Measurements from ENCODE around the gene JADE2. TPM values are rescaled to one million over a fixed set of nuclear protein-coding genes. Genes with fewer than 3 reads are reported as not detected.

JADE2 gene
- total RNA-seq, 1 experiment from 2014 or later, result 18.4 TPM

DNA sequence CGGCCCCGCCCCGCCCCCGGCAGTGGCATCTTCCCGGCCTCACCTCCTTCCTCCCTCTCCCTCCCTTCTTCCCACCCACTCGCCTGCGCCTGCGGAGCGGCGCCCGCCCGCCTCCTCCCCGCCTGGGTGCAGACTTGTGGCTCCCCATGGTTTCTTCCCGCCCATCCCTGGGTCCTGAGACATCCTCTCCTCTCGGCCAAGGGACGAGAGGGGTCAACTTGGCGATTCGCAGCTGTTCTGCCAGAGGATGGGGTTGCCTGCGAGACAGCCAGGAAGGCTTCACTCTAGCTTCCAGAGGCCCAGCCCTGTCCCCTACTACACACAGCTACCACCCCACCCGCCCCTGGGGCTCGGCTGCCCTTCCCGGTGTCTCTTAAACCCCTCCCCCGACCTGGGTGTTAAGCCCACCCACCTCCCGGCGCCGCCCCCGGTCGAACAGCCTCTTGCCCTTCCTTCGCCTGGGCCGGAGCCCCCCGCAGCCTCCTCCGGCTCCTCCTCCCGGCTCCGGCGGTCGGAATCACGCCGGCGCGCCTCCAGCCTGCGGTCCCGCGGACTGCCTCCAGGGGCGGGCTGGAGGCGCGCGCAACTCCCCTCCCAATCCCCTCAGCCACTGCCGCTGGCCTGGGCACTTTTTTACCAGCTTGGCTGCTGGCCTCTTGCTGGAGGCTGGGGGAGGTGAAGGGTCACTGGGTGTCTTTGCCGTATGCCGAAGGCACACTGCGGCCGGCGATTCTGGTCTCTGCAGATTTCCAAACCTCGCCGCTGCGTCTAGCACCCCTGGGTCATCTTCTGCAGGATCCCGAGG, 1.9 kb downstream of the JADE2 start:
- Histone ChIP-seq H3K4me3 (ENCODE audit: low read depth, low read length, poor library complexity, severe bottlenecking) (peak overlapping the region; percentile 84), H3K4me1 (ENCODE audit: insufficient read depth, low read length, poor library complexity, severe bottlenecking) (peaks cover 13% of the 10 kb centered on the region), H3K9me3 (ENCODE audit: low read depth, low read length, poor library complexity, severe bottlenecking) (no peaks in the 10 kb centered on the region), H3K36me3 (ENCODE audit: insufficient read depth, low read length, poor library complexity, severe bottlenecking) (no peaks in the 10 kb centered on the region), H3K27ac (ENCODE audit: low read depth, low read length, poor library complexity, severe bottlenecking) (peak overlapping the region; percentile 68), H3K27me3 (replicated peaks; ENCODE audit: insufficient read depth, low read depth, low read length, poor library complexity) (no peaks in the 10 kb centered on the region)
- BruUV-seq (replicated peaks), result no TSS peak
- POLR2A ChIA-PET (ENCODE audit: low non-redundant PET), result no interaction called here
- CTCF ChIA-PET, result interaction anchor here (0.5 to 1.5 kb wide), 8 partner anchors 13 to 508 kb away, joined by 3 to 10 read pairs (median 4); no protein-coding TSS in a partner anchor
- peak; percentile 92 for DNase-seq (ENCODE audit: low spot score)
- TF ChIP-seq, protein P1, sequence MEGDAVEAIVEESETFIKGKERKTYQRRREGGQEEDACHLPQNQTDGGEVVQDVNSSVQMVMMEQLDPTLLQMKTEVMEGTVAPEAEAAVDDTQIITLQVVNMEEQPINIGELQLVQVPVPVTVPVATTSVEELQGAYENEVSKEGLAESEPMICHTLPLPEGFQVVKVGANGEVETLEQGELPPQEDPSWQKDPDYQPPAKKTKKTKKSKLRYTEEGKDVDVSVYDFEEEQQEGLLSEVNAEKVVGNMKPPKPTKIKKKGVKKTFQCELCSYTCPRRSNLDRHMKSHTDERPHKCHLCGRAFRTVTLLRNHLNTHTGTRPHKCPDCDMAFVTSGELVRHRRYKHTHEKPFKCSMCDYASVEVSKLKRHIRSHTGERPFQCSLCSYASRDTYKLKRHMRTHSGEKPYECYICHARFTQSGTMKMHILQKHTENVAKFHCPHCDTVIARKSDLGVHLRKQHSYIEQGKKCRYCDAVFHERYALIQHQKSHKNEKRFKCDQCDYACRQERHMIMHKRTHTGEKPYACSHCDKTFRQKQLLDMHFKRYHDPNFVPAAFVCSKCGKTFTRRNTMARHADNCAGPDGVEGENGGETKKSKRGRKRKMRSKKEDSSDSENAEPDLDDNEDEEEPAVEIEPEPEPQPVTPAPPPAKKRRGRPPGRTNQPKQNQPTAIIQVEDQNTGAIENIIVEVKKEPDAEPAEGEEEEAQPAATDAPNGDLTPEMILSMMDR (conservative IDR thresholded peaks at IDR 0.05; ENCODE audit: low read depth, low read length), result peak; percentile 78
- TF ChIP-seq EZH2 (IDR thresholded peaks at IDR 0.05; ENCODE audit: borderline replicate concordance, low read depth, low read length, poor library complexity, severe bottlenecking), result no peak
- intact Hi-C loops (cut with micrococcal nuclease; ENCODE audit: unreplicated experiment), result loop anchor here (5.0 kb wide), 2 partner anchors 60 to 210 kb away; partner anchors contain the start of gene CAMLG

DNA sequence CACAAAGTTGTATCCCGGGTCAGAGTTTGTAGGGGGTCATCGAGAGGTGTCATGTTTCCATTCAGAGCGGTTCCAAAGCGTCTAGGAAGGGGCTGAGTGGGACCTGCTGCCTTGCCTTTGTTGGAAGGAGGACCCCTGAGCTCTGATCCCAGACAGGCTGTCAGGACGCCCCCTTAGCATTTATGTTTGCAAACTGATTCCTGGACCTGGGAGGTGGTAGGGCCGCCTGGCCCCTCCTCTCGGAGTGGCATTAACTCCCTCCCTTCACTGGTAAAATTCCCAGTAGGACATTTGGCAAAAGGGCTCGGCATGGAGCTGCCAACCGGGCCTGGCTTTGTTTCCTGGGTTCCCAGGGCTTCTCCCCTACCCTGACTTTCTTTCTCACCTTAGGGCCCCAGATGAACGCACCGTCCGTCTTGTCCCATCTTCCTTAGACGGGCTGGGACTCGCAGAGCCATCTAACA, 2.5 kb downstream of the JADE2 start:
- Histone ChIP-seq H3K4me3 (ENCODE audit: low read depth, low read length, poor library complexity, severe bottlenecking) (peak overlapping the region; percentile 84), H3K27ac (ENCODE audit: low read depth, low read length, poor library complexity, severe bottlenecking) (peak overlapping the region; percentile 68), H3K36me3 (ENCODE audit: insufficient read depth, low read length, poor library complexity, severe bottlenecking) (no peaks in the 10 kb centered on the region), H3K4me1 (ENCODE audit: insufficient read depth, low read length, poor library complexity, severe bottlenecking) (peaks cover 13% of the 10 kb centered on the region), H3K27me3 (replicated peaks; ENCODE audit: insufficient read depth, low read depth, low read length, poor library complexity) (no peaks in the 10 kb centered on the region), H3K9me3 (ENCODE audit: low read depth, low read length, poor library complexity, severe bottlenecking) (no peaks in the 10 kb centered on the region)
- POLR2A ChIA-PET (ENCODE audit: low non-redundant PET), result no interaction called here
- CTCF ChIA-PET, result interaction anchor here (0.6 to 1.5 kb wide), 5 partner anchors 17 to 507 kb away, joined by 3 to 10 read pairs (median 4); no protein-coding TSS in a partner anchor
- intact Hi-C loops (cut with micrococcal nuclease; ENCODE audit: unreplicated experiment), result loop anchor here (5.0 kb wide), 2 partner anchors 61 to 209 kb away; partner anchors contain the start of gene CAMLG
- TF ChIP-seq EZH2 (IDR thresholded peaks at IDR 0.05; ENCODE audit: borderline replicate concordance, low read depth, low read length, poor library complexity, severe bottlenecking), result no peak
- TF ChIP-seq, protein P1 (conservative IDR thresholded peaks at IDR 0.05; ENCODE audit: low read depth, low read length), result no peak
- no TSS peak for BruUV-seq (replicated peaks)
- no peak for DNase-seq (ENCODE audit: low spot score)

DNA sequence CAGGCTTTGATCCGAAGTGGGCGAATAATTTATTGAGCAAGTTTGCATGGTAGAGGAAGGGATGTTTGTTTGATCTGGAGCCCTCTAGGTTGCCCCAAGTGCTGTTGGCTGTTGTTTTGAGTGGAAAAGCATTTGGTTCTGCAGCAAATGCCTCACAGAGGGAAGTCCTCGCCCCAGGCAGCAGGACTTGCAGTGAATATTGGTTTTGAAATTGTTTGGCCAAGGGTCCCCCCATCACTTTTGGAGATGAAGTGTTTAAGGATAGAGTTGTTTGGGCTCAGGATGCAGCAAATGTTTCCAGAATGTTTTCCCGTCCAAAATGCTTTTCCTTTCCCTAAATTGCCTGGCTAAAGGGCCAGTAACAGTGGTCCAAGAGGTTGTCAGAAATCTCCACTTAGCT, 3.1 kb downstream of the JADE2 start:
- H3K4me1 ChIP-seq (ENCODE audit: insufficient read depth, low read length, poor library complexity, severe bottlenecking), result peaks cover 13% of the 10 kb centered on the region
- no peak overlapping the region for H3K4me3 ChIP-seq (ENCODE audit: low read depth, low read length, poor library complexity, severe bottlenecking)
- TF ChIP-seq, protein P1 (conservative IDR thresholded peaks at IDR 0.05; ENCODE audit: low read depth, low read length), result no peak
- TF ChIP-seq EZH2 (IDR thresholded peaks at IDR 0.05; ENCODE audit: borderline replicate concordance, low read depth, low read length, poor library complexity, severe bottlenecking), result no peak
- no peaks in the 10 kb centered on the region for H3K36me3 ChIP-seq (ENCODE audit: insufficient read depth, low read length, poor library complexity, severe bottlenecking)
- TSS peak; percentile 34 for BruUV-seq (replicated peaks)
- CTCF ChIA-PET, result interaction anchor here (1.5 kb wide), 1 partner anchor 25 kb away, joined by 4 read pairs; no protein-coding TSS in a partner anchor
- no peak for DNase-seq (ENCODE audit: low spot score)
- intact Hi-C loops (cut with micrococcal nuclease; ENCODE audit: unreplicated experiment), result loop anchor here (5.0 kb wide), 2 partner anchors 61 to 209 kb away; partner anchors contain the start of gene CAMLG
- POLR2A ChIA-PET (ENCODE audit: low non-redundant PET), result no interaction called here
- no peak overlapping the region for H3K27ac ChIP-seq (ENCODE audit: low read depth, low read length, poor library complexity, severe bottlenecking)
- no peaks in the 10 kb centered on the region for H3K27me3 ChIP-seq (replicated peaks; ENCODE audit: insufficient read depth, low read depth, low read length, poor library complexity)
- H3K9me3 ChIP-seq (ENCODE audit: low read depth, low read length, poor library complexity, severe bottlenecking), result no peaks in the 10 kb centered on the region

Data from A673 (cell line).